HepG2 (cell line): Measurements from ENCODE around the gene FRAS1. TPM values are rescaled to one million over a fixed set of nuclear protein-coding genes. Genes with fewer than 3 reads are reported as not detected.

Experiments used
- BHLHE40 ChIP-seq: IDR thresholded peaks from 2 replicates; pipeline ENCODE4 v1.6.1; 2011; ENCODE audit warnings: low read length, improper control_type of control experiment
- CENPX ChIP-seq: sonication (generic); formaldehyde crosslinking; IDR thresholded peaks from 2 replicates; pipeline ENCODE4 v1.9.0; 2021; ENCODE audit warnings: mild to moderate bottlenecking, missing genetic modification reagents, moderate library complexity
- CREB1 ChIP-seq, 2 experiments: fragments of 450-650 bp in 1 of 2; IDR thresholded peaks; 2 replicates each; pipeline ENCODE4 v1.6.1; 2016 to 2017; ENCODE audit warnings: control low read depth in 1 of 2, mild to moderate bottlenecking in 1 of 2, missing compliant biosample characterization in 1 of 2, missing genetic modification characterization in 1 of 2
- DPF2 ChIP-seq: sonication (generic); formaldehyde crosslinking; IDR thresholded peaks from 2 replicates; pipeline ENCODE4 v1.4.0; 2020; ENCODE audit warnings: mild to moderate bottlenecking, low read depth, missing genetic modification reagents, borderline replicate concordance
- EED ChIP-seq: sonication (generic); formaldehyde crosslinking; IDR thresholded peaks from 2 replicates; pipeline ENCODE4 v1.5.0; 2020; ENCODE audit warnings: mild to moderate bottlenecking, missing genetic modification reagents
- HNRNPK ChIP-seq: fragments of 200-400 bp; formaldehyde crosslinking; IDR thresholded peaks from 2 replicates; pipeline ENCODE4 v1.6.1; 2018; ENCODE audit warnings: low read length, low read depth, moderate library complexity, mild to moderate bottlenecking; ENCODE audit not compliant: poor library complexity, severe bottlenecking
- KAT2B ChIP-seq: fragments of 150-350 bp; IDR thresholded peaks from 2 replicates; pipeline ENCODE4 v1.6.1; 2014; ENCODE audit warnings: low read depth, low read length, borderline replicate concordance
- NCOR1 ChIP-seq: fragments of 200-600 bp; sonication (generic); IDR thresholded peaks from 2 replicates; pipeline ENCODE4 v1.7.0; 2017; ENCODE audit warnings: antibody characterized with exemption, low read length, borderline replicate concordance
- SNAPC2 ChIP-seq: sonication (generic); formaldehyde crosslinking; IDR thresholded peaks from 2 replicates; pipeline ENCODE4 v1.8.1; 2022; ENCODE audit warnings: mild to moderate bottlenecking, missing genetic modification reagents
- ZNF230 ChIP-seq: sonication (generic); formaldehyde crosslinking; IDR thresholded peaks from 2 replicates; pipeline ENCODE4 v1.4.0; 2020; ENCODE audit warnings: mild to moderate bottlenecking, missing genetic modification reagents
- ZNF333 ChIP-seq: sonication (generic); formaldehyde crosslinking; IDR thresholded peaks from 2 replicates; pipeline ENCODE4 v1.4.0; 2020; ENCODE audit warnings: mild to moderate bottlenecking, missing genetic modification reagents, borderline replicate concordance
- ZNF546 ChIP-seq: sonication (generic); formaldehyde crosslinking; conservative IDR thresholded peaks from 2 replicates; pipeline ENCODE4 v1.8.1; 2023; ENCODE audit warnings: mild to moderate bottlenecking, missing genetic modification reagents
- ZNF550 ChIP-seq: sonication (generic); formaldehyde crosslinking; IDR thresholded peaks from 2 replicates; pipeline ENCODE4 v1.4.0; 2020; ENCODE audit warnings: mild to moderate bottlenecking, missing genetic modification reagents, borderline replicate concordance
- ZNF615 ChIP-seq: sonication (generic); formaldehyde crosslinking; IDR thresholded peaks from 2 replicates; pipeline ENCODE4 v1.5.0; 2020; ENCODE audit warnings: mild to moderate bottlenecking, missing genetic modification reagents, borderline replicate concordance
- ZNF713 ChIP-seq: sonication (generic); formaldehyde crosslinking; IDR thresholded peaks from 2 replicates; pipeline ENCODE4 v1.4.0; 2020; ENCODE audit warnings: mild to moderate bottlenecking, missing genetic modification reagents
- polyA plus RNA-seq, 8 experiments: library from polyadenylated mRNA; depleted of rRNA in 3 of 8; stranded (reverse) in 7 of 8; unstranded in 1 of 8; fragments of >200 nt; fragmentation: Illumina TruSeq in 4 of 8; extraction: Trizol in 4 of 8; gene quantifications; 2 replicates each; pipeline versions ENCODE4 v1.2.1 to v1.2.3, GENCODE V29; 2011 to 2016; ENCODE audit warnings: low read depth in 4 of 8, missing spikeins in 1 of 8, mixed read lengths in 1 of 8; ENCODE audit not compliant: insufficient read depth in 1 of 8
- total RNA-seq, 5 experiments: library from RNA; depleted of rRNA; stranded (reverse); fragments of >200 nt; fragmentation: Illumina TruSeq; extraction: Trizol; gene quantifications; 2 replicates each; pipeline ENCODE4 v1.2.3, GENCODE V29; 2016; ENCODE audit warnings: low read depth in 1 of 5
- TF ChIP-seq, protein P1 (sequence below): sonication (generic); formaldehyde crosslinking; IDR thresholded peaks from 2 replicates; pipeline ENCODE4 v1.5.0; 2020; ENCODE audit warnings: mild to moderate bottlenecking, missing genetic modification reagents
- TF ChIP-seq, protein P2 (sequence below): sonication (generic); formaldehyde crosslinking; IDR thresholded peaks from 2 replicates; pipeline ENCODE4 v1.8.0; 2022; ENCODE audit warnings: missing genetic modification reagents, low read depth, mild to moderate bottlenecking, borderline replicate concordance
- TF ChIP-seq, protein P3 (sequence below): sonication (generic); formaldehyde crosslinking; IDR thresholded peaks from 2 replicates; pipeline ENCODE4 v1.8.0; 2022; ENCODE audit warnings: mild to moderate bottlenecking, missing genetic modification reagents
- TF ChIP-seq, protein P4 (sequence below): IDR thresholded peaks from 2 replicates; pipeline ENCODE4 v1.6.1; 2016; ENCODE audit warnings: missing compliant biosample characterization, missing genetic modification reagents, borderline replicate concordance

The FRAS1 gene
- total and polyA plus RNA-seq, 2 of the 13 experiments (the other 11 are each of a cell fraction or from before 2014, with no cell fraction given): 22.5 to 31.6 TPM

DNA sequence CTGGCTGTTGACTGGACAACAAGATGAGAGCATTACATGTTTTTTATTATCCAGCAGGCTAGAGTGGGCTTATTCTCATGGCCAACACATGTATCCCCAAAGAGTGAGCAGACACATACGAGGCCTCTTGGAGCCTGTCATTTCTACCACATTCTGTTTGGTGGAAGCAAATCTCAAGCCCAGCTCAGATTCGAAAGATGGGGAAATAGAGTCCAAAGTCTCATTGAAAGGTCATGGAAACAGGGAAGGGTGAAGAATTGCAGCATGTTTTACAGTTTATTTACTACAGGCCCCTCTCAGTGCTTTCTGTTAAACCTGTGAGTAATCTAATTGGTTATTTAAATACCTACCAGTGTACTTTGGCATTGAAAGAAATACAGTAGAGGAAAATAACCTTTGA, 108.6 kb downstream of the FRAS1 start (continued):
- TF ChIP-seq, protein P1, sequence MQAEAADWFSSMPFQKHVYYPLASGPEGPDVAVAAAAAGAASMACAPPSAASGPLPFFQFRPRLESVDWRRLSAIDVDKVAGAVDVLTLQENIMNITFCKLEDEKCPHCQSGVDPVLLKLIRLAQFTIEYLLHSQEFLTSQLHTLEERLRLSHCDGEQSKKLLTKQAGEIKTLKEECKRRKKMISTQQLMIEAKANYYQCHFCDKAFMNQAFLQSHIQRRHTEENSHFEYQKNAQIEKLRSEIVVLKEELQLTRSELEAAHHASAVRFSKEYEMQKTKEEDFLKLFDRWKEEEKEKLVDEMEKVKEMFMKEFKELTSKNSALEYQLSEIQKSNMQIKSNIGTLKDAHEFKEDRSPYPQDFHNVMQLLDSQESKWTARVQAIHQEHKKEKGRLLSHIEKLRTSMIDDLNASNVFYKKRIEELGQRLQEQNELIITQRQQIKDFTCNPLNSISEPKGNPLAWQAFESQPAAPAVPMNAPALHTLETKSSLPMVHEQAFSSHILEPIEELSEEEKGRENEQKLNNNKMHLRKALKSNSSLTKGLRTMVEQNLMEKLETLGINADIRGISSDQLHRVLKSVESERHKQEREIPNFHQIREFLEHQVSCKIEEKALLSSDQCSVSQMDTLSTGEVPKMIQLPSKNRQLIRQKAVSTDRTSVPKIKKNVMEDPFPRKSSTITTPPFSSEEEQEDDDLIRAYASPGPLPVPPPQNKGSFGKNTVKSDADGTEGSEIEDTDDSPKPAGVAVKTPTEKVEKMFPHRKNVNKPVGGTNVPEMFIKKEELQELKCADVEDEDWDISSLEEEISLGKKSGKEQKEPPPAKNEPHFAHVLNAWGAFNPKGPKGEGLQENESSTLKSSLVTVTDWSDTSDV (CRISPR knock-in tag): no peak
- TF ChIP-seq DPF2 (0 out of 2 replicates have a peak, but pooled peaks have one; percentile 47), ZNF713 (CRISPR knock-in tag) (no peak), CENPX (no peak), BHLHE40 (no peak), ZNF546 (CRISPR knock-in tag) (no peak), EED (CRISPR knock-in tag) (no peak), SNAPC2 (CRISPR knock-in tag) (no peak), KAT2B (no peak), ZNF333 (no peak), ZNF615 (CRISPR knock-in tag) (no peak), ZNF230 (no peak), CREB1 (IDR thresholded peaks at IDR 0.05) (no peak), CREB1 (CRISPR knock-in tag; IDR thresholded peaks at IDR 0.05) (peak; percentile 46; the same call in 1 of the 2 replicates), ZNF550 (CRISPR knock-in tag) (no peak), NCOR1 (peak; percentile 96), HNRNPK (no peak)
- TF ChIP-seq, protein P2, sequence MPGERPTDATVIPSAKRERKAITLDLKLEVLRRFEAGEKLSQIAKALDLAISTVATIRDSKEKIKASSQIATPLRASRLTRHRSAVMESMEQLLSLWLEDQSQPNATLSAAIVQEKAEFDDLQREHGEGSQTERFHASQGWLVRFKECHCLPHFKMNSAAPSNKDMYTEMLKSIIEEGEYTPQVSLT (CRISPR knock-in tag): no peak
- TF ChIP-seq, protein P3, sequence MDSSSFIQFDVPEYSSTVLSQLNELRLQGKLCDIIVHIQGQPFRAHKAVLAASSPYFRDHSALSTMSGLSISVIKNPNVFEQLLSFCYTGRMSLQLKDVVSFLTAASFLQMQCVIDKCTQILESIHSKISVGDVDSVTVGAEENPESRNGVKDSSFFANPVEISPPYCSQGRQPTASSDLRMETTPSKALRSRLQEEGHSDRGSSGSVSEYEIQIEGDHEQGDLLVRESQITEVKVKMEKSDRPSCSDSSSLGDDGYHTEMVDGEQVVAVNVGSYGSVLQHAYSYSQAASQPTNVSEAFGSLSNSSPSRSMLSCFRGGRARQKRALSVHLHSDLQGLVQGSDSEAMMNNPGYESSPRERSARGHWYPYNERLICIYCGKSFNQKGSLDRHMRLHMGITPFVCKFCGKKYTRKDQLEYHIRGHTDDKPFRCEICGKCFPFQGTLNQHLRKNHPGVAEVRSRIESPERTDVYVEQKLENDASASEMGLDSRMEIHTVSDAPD (CRISPR knock-in tag): no peak
- TF ChIP-seq, protein P4, sequence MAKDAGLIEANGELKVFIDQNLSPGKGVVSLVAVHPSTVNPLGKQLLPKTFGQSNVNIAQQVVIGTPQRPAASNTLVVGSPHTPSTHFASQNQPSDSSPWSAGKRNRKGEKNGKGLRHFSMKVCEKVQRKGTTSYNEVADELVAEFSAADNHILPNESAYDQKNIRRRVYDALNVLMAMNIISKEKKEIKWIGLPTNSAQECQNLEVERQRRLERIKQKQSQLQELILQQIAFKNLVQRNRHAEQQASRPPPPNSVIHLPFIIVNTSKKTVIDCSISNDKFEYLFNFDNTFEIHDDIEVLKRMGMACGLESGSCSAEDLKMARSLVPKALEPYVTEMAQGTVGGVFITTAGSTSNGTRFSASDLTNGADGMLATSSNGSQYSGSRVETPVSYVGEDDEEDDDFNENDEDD (CRISPR knock-in tag): peak; percentile 22; the same call in 1 of the 2 replicates
